ENCODE measurements around the gene THY1. TPM values are rescaled to one million over a fixed set of nuclear protein-coding genes. Genes with fewer than 3 reads are reported as not detected.
"Not testable (repeated sequence)": the region's sequence is repeated elsewhere in the genome, so short reads cannot be mapped to it uniquely, and the experiment has no call there.

THY1 gene
- total RNA-seq, 2 donors from 2014 or later = 35.0 to 151 TPM

DNA sequence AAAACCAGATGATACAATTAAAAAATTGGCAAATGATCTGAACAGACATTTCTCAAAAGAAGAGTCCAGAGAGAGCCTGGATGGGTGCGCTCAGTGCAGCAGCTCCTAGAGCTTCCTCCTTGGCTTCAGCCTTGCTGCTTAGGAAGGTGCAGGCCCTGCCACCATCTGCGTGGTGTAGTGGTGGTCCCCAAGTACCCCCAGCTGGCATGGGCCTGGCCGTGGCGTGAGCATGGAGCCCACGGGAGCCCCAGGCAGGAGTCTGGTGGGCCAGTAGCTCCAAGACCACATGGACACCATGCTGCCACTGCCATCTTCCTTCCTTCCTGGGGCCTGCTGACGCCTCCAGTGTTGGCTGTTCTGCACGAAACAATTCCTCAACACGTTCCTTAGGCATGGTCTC is 20.5 kb downstream of the THY1 start:
- no peak for DNase-seq (ENCODE audit: low spot score)
- intact Hi-C loops (cut with DNase I) = no loop called here

DNA sequence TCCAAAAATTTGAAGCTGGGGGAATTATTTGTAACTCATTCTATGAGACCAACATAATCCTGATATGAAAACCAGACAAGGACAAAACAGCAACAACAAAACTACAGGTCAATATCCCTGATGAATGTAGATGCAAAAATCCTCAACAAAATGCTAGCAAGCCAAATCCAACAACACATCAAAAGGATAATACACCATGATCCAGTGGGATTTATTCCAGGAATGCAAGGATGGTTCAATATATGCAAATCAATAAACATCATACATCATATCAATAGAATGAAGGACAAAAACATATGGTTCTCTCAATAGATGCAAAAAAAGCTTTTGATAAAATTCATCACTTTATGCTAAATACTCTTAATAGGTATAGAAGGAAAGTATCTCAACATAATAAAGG is 22.1 kb downstream of the THY1 start:
- intact Hi-C loops (cut with DNase I) = no loop called here
- no peak for DNase-seq (ENCODE audit: low spot score)

DNA sequence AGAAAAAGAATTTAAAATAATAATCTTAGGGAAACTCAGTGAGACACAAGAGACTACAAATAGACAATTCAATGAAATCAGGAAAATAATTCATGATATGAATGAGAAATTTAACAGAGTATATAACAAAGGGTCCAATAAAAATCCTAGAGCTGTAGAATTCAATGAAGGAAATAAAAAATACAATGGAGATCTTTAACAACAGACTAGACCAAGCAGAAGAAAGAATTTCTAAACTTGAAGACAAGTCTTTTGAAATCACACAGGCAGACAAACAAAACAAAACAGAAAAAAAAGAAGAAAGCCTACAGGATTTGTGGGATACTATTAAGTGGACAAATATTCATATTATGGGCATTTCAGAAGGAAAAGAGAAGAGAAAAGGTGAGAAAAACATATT is 25.2 kb downstream of the THY1 start:
- intact Hi-C loops (cut with DNase I) = no loop called here
- DNase-seq (ENCODE audit: low spot score) = no peak

DNA sequence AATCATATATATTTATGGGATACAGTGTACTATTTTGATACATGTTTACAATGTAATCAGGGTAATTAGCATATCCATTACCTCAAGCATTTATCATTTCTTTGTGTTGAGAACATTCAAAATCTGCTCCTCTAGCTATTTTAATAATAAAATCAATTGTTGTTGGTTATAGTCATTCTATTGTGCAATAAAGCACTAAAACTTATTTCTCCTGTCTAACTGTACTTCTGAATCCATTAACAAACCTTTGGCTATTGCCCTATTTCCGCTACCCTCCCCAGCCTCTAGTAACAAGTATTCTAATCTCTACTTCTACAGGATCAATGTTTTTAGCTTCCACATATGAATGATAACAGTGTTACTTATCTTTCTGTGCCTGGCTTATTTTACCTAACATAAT is 26.1 kb downstream of the THY1 start:
- intact Hi-C loops (cut with DNase I) = no loop called here
- no peak for DNase-seq (ENCODE audit: low spot score)

DNA sequence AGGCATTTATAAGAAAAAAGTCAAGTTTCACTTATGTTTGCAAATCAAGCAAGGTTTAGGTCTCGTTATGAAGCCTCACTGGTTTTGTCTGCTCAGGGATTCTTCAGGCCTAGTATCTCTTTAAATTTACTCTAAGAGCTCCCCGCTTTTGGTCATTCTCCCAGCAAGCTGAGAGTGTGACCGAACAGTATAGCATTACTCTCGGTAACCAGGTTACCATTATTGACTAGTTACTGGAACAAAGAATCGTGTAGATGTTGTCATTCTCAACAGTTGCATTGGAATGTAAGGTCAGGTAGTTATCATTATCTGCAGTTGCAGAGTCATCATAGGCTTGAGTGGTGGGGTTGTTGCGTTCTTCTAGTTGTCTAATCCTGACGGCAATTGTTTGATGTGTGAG is 31.7 kb downstream of the THY1 start:
- DNase-seq (ENCODE audit: low spot score) = no peak
- intact Hi-C loops (cut with DNase I) = no loop called here

DNA sequence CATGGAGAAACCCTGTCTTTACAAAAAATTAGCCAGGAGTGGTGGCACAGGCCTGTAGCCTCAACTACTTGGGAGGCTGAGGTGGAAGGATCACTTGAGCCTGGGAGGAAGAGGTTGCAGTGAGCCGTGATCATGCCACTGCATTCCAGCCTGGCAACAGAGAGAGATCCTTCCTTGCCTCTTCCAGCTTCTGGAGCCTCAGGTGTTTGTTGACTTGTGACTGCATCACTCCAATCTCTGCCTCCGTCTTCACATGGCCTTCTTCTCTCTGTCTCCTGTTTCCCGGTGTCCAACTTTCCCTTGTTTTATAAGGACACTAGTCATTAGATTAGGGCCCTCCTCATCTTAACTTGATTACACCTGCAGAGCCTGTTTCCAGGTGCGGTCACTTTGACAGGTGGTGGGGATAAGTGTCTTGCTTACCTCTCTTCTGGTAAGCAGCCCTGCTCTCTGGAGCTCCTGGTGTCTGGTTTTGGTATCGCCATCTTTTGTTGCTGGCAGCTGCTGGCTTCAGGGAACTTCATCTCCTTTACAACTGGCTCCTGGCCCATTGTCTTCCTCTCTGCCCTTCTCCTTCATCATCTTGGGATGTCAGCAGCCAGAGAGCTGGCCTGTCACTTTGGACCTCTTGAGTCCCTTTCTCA is 33.2 kb downstream of the THY1 start:
- DNase-seq (ENCODE audit: low spot score) = no peak
- intact Hi-C loops (cut with DNase I) = no loop called here

DNA sequence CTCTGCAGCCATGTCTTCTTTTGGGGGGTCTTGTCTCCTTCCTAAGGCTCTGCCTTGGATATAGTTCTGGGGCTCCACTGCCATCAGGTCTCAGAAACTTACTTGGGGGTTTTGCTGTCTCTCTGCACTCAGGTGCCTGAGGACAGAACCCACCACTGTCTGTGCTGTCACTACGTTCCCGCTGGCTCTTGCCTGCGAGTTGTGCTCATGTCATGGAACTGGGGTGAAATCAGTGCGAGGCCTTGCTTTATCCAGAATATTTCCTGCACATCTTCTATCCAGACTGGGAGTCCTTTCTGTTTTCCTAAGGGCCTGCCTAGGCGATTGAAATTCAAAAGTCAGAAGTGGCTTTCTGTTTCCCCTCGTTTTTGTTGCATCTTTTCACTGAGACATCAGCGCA is 34.9 kb downstream of the THY1 start:
- intact Hi-C loops (cut with DNase I) = no loop called here
- DNase-seq (ENCODE audit: low spot score) = no peak

DNA sequence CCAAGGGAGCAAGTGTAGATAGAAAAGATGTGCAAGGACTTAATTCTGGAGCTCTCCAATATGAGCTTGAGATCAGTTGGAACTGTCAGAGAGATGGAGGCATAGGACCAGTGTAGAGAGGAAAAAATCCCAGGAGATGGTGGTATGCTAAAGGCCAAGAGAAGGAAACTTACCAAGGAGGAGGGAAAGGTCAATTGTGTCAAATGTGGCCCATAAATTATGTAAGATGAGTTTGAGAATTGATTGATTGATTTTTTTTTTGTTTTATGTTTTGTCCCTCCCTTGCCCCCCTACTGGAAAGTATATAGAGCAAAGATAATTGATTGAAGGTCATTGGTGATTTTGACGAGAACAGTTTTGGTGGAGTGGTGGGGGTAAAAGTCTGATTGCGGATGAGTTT is 38.6 kb downstream of the THY1 start:
- intact Hi-C loops (cut with DNase I) = no loop called here
- DNase-seq (ENCODE audit: low spot score) = no peak

DNA sequence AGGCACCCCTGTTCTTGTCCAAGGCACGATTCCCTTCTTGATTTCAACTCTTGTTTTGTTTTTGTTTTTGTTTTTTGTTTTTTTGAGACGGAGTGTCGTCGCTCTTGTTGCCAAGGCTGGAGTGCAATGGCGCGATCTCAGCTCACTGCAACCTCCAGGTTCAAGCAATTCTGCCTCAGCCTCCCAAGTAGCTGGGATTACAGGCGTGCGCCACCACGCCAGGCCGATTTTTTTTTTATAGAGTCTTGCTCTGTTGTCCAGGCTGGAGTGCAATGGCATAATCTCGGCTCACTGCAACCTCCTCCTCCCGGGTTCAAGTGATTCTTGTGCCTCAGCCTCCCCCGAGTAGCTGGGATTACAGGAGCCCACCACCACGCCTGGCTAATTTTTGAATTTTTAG is 40.5 kb downstream of the THY1 start:
- DNase-seq (ENCODE audit: low spot score) = peak; percentile 12
- intact Hi-C loops (cut with DNase I) = not testable (repeated sequence)

DNA sequence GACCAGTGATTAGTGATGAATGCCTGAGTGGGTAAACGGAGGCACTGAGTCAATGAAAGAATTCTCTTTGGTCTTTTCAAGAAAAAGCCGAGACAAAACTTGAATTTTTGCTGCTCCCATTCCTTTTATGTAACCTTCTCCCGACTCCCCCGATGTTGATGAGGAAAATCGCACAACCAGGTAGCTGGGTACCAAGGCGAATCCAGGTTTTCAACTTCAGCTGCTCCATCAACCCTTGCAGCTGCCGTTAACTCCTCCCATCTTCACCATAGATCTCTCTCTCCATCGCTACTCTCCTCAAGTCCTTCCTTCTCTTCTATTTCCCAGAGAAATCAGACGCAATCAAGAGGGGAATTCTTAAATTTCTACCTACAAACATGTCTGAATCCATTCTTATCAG is 40.9 kb downstream of the THY1 start:
- DNase-seq (ENCODE audit: low spot score) = no peak
- intact Hi-C loops (cut with DNase I) = no loop called here

DNA sequence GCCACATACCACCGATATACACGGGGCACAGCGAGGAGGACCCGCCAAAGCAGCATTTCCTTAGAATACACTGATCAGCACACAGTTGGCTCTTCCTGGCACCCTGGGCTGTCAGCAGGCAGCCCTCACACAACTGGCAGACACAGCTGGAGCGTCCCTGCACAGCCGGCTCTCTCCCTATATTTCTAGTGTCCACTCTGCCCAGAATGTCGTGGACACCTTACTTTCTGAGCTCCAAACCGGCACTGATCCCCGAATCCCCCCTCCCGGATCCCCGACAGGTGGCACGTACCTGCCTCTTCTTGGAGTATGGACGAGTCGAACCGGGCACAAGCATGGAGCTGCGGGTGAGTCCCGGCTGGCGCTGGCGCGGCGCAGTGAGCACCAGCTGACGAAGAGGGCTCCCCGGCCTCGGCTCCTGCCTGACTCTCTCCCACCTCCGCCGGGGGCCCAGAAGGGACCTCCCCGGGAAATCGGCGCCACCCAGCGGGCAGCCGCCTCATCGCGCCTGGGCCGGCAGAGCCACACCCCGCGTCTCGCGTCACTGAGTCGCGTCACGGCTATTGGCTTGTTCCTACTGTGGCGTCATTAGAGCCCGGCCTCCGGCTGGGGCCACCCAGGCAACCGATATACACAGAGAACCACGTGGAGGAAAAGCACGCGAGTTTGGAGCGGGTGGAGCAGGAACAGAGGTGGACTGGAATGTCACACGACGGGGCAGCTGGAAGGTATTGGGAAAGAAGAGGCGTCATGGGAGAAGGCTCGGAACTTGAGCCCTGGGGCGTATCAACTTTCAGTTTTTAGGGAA is 41.6 kb downstream of the THY1 start, which contains the start of gene USP2:
Gene USP2, minus strand, starts transcription at position 510 of the 808 bp plus-strand sequence. CDS start 8,210 bp downstream, outside the sequence.
- peak; percentile 99 for DNase-seq (ENCODE audit: low spot score)
- intact Hi-C loops (cut with DNase I) = no loop called here

DNA sequence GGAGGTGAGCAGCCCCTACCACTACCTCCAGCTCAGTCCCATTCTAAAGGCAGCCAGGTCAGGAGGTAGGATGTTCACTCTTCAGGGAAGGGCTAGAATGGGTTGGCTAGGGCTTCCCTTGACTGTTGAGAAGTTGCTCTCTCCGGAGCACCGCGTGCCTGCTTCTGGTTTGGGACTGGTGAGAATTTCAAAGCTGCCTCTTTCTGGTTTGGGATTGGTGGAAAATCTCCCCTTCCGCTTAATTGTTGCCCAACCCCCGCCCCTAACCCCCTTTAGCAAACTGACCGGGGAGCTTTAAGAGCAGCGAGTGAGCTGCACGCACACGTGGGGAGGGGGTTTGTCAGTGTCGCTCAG is 42.2 kb downstream of the THY1 start:
- no peak for DNase-seq (ENCODE audit: low spot score)
- intact Hi-C loops (cut with DNase I) = no loop called here

DNA sequence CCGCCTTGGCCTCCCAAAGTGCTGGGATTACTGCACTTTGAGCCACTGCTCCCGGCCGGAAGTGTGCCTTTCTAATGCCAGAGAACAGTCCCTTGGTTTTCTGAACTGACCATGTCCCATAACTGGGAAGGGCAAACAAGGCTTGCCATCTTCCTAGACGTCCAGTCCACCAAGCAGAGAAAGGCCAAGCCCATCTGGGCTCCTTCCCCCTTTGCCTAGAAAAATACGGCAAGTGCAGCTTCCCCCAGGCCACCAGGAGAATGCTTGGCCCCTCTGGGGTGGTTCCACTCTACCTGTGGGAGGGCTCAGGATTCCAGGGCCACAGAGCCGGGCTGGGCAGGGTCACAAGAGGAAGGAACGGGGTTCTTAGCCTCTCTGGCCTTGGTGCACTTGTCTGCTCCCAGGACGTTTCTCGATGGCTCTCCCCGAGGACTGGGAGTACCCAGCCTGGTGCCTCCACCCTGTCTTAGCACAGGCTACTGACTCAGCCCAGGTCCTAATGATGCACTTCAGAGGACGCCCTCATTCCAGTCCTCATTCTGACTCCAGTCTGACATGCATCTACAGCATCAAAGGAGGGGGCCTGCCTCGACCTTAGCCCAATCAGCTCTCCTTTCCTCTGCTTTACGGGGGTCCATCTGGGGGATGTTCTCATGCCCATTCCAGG is 42.7 kb downstream of the THY1 start:
- intact Hi-C loops (cut with DNase I) = no loop called here
- DNase-seq (ENCODE audit: low spot score) = peak; percentile 73

DNA sequence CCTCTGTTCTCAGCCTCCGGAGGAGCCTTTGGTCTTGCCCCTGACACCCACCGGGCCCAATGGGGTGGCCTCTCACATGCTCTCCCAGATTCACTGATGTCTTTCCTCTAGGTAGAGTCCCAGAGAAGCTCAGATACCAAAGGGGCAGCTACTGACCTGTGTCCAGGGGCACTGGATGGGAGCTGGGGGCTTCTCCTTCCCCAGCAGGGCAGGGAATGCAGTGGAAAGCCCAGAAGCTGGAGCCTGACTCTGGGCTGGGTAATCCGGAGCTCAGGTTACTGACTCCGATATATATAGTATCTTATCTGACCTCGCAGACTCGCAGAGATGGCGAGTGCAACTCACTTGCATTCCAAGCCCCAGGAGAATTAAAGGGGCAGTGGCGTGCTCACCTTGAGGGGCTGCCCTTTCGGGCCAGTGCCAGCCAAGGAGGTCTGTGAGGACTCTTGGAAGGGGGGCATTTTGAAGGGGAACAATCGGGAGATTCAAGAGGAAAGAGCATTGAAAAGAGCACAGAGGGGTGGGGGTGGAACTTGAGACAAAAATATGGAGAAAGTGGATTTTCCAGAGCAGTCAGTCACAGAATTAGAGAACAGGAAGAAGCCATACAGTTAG is 44.0 kb downstream of the THY1 start:
- DNase-seq (ENCODE audit: low spot score) = peak; percentile 66
- intact Hi-C loops (cut with DNase I) = loop anchor here in 1 of 2 donors (10.0 kb wide), 1 partner anchor 96 kb away; no protein-coding TSS in a partner anchor

DNA sequence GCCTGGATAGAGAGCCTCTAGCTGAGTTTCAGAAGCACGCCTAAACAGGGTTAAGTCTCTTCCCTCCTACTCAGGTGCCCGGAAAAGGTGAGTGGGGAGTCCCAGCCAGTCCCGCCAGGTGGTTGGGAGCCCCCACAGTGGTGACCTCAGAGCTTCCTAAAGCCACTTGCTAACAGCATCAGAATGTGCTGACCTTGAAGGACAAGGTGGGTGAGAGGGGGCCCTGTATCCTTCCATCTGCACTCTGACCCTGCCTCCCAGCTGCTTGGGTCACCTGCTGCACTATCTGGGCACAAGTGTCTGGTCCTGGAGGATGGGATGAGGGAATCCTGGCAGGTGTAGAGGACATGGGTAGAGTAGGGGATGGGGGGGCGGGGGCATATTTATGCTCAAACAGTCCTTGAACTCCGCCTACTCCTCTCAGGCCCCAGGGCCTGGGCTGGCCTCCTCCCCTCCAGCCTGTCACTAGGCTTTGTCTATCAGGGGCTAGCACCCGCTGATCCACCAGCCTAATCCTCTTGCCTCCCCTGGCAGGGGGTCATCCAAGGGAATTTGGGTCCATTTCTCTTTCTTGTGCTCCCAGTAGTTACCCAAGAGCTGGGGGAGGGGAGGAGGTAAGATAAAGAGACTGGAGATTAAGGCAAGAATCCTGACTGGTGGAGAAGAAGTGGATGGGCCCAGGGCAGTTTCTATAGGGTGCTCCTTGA is 44.9 kb downstream of the THY1 start:
- intact Hi-C loops (cut with DNase I) = loop anchor here in 1 of 2 donors (10.0 kb wide), 1 partner anchor 97 kb away; no protein-coding TSS in a partner anchor
- DNase-seq (ENCODE audit: low spot score) = peak; percentile 54

DNA sequence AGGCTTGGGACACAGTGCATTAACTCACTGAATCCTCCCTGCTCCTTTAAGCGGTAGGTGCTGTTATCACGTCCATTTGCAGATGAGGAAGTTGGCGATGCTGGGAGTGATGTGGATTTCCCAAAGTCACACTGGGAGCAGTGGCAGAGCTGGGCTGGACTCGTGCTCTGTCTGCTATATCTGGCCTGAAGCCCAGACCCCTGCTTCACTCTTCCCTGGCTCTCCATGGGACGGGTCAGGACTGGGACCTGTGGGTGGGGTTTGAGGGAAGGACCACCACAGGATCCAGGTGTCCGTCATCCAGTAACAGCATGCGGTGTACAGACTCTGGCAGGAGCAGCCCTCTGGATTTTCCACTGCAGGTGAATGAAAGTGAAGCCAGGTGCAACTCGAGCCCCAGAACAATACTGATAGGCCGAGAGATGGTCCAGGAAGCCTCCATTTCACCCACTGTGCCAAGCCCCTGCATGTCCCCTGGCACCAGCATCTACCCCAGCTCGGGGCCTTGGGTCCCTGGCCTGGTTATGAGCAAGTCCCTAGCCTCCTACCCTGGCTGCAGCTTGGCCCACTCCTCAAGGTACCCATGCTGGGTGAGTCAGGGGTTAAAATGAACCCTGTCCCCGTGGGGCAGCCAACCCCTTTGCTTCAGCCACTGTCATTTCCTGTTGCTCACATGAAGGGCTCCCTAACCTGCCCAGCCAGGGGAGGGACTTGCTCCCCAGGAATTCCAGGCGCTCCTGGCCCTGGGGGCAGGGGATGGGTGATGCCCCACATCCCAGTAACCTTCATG is 45.7 kb downstream of the THY1 start:
- intact Hi-C loops (cut with DNase I) = loop anchor here in 1 of 2 donors (10.0 kb wide), 1 partner anchor 97 kb away; no protein-coding TSS in a partner anchor
- peak; percentile 79 for DNase-seq (ENCODE audit: low spot score)

DNA sequence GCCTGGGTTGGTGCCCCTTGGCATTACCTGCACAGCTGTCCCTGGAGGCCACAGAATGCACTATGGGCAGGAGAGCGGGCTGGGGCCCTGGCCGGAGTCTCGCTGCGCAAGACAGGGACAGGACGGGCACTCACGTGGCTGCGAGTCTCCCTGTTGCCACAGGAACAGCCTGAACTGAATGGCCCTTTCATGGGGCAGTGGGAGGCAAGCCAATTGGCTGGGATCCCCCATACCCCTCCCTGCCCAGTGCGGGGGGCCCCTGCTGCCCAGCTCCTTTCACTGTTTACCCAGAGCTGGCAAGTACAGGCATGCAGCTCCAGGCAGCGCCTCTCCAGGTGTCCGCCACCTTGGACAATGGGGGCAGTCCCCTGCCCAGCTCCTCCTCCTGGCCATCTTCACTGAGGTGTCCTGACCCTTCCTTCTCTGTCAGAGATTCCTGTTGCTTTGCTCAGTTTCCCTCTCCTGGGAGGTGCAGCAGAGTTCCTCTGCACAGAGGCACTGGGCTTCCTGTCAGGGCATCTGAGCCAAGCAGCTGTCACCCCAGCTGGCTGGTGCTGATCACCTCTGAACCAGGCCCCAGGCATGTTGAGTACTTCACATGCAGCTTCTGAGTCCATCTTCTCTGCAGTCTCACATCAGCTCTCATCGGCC is 46.6 kb downstream of the THY1 start:
- DNase-seq (ENCODE audit: low spot score) = peak; percentile 81
- intact Hi-C loops (cut with DNase I) = loop anchor here in 1 of 2 donors (10.0 kb wide), 1 partner anchor 98 kb away; no protein-coding TSS in a partner anchor

Data from posterior vena cava (tissue), 2 donors.